Vagina (tissue), 2 donors: ENCODE measurements around the gene PIK3R5. TPM values are rescaled to one million over a fixed set of nuclear protein-coding genes. Genes with fewer than 3 reads are reported as not detected.

Source experiments
- DNase-seq, 2 donors: peaks; one replicate each; pipeline ENCODE4 v3.0.0-alpha.2; 2017; ENCODE audit errors: extremely low spot score in 2 of 2
- H3K27ac ChIP-seq: fragments of 200-600 bp; sonication (generic); one replicate; pipeline ENCODE4 v1.5.1; 2019
- H3K27me3 ChIP-seq: fragments of 200-600 bp; sonication (generic); one replicate; pipeline ENCODE4 v1.5.1; 2019
- H3K36me3 ChIP-seq, 2 donors: fragments of 200-600 bp; sonication (generic); one replicate each; pipeline ENCODE4 v1.5.1; 2017 to 2019
- H3K4me1 ChIP-seq: fragments of 200-600 bp; sonication (generic); one replicate; pipeline ENCODE4 v1.5.1; 2019
- H3K4me3 ChIP-seq, 2 donors: fragments of 200-600 bp; sonication (generic); 1 replicate in 1 of 2; 2 replicates in 1 of 2; pipeline ENCODE4 v1.5.1; 2016 to 2019
- H3K9me3 ChIP-seq: fragments of 200-600 bp; sonication (generic); one replicate; pipeline ENCODE4 v1.5.1; 2019
- POLR2A ChIP-seq, 2 donors: fragments of 450-650 bp; IDR thresholded peaks; one replicate each; pipeline ENCODE4 v1.6.1; 2017; ENCODE audit warnings: antibody characterized with exemption in 2 of 2, mild to moderate bottlenecking in 2 of 2, moderate library complexity in 2 of 2
- POLR2AphosphoS5 ChIP-seq, 2 donors: sonication (generic); formaldehyde crosslinking; IDR thresholded peaks; one replicate each; pipeline ENCODE4 v1.9.0; 2017; ENCODE audit warnings: antibody characterized with exemption in 2 of 2, mild to moderate bottlenecking in 2 of 2, low read depth in 1 of 2; ENCODE audit not compliant: insufficient read depth in 1 of 2
- intact Hi-C: fragments of 100-400 bp; cut with DNase I; formaldehyde crosslinking; loops from one replicate; pipeline ENCODE4 v1.15.1; 2023
- total RNA-seq: library from RNA; depleted of rRNA; stranded (reverse); fragments of >200 nt; gene quantifications from one replicate; pipeline ENCODE4 v1.2.3, GENCODE V29; 2016
- TF ChIP-seq, protein P1 (sequence below), 3 experiments: fragments of 450-650 bp in 2 of 3; fragments of 200-600 bp in 1 of 3; sonication (generic) in 1 of 3; IDR thresholded peaks; one replicate each; pipeline ENCODE4 v1.5.1; 2017 to 2019; ENCODE audit warnings: antibody characterized with exemption in 3 of 3, mild to moderate bottlenecking in 2 of 3, moderate library complexity in 2 of 3

Gene PIK3R5
- total RNA-seq, 1 donor from 2014 or later = 10.6 TPM

- Histone ChIP-seq H3K27ac (no peak overlapping the region), H3K36me3 (no peaks in the 10 kb centered on the region), H3K27me3 (no peaks in the 10 kb centered on the region), H3K4me1 (no peaks in the 10 kb centered on the region), H3K4me3 (no peak overlapping the region), H3K9me3 (no peaks in the 10 kb centered on the region)
- DNase-seq = no peak
- intact Hi-C loops = no loop called here
- TF ChIP-seq POLR2AphosphoS5 (IDR thresholded peaks at IDR 0.05; ENCODE audit: insufficient read depth in 1 of 2, low read depth in 1 of 2) = no peak
- TF ChIP-seq, protein P1, sequence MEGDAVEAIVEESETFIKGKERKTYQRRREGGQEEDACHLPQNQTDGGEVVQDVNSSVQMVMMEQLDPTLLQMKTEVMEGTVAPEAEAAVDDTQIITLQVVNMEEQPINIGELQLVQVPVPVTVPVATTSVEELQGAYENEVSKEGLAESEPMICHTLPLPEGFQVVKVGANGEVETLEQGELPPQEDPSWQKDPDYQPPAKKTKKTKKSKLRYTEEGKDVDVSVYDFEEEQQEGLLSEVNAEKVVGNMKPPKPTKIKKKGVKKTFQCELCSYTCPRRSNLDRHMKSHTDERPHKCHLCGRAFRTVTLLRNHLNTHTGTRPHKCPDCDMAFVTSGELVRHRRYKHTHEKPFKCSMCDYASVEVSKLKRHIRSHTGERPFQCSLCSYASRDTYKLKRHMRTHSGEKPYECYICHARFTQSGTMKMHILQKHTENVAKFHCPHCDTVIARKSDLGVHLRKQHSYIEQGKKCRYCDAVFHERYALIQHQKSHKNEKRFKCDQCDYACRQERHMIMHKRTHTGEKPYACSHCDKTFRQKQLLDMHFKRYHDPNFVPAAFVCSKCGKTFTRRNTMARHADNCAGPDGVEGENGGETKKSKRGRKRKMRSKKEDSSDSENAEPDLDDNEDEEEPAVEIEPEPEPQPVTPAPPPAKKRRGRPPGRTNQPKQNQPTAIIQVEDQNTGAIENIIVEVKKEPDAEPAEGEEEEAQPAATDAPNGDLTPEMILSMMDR (IDR thresholded peaks at IDR 0.05) = no peak
- no peak for TF ChIP-seq POLR2A (IDR thresholded peaks at IDR 0.05)
Observed at GRCh38 chr17:8861495-8862181, 103.9 kb downstream of the PIK3R5 start.

DNA sequence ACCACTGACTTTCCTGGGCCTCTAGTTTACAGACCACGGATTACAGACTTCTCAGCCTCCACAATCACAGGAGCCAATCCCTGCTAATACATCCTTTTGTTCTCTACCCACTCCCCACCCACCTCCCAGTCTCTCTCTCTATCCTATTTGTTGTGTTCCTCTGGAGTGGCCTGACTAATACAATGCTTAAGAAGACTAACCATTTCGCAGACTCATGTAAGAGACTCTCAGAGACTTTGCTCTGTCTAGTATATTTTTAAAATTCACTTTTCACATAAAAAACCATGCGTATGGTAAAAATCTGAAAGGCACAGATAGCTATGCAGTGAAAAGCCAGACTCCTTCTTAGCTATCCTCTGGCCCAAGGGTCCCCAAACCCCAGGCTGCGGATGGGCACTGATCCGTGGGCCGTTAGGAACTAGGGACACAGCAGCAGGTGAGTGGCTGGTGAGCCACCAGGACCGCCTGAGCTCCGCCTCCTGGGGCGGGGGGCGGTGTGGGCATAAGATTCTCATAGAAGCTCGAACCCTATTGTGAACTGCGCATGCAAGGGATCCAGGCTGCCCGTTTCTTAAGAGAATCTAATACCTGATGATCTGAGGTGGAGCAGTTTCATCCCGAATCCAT is 105.6 kb downstream of the PIK3R5 start:
- H3K9me3 ChIP-seq = no peaks in the 10 kb centered on the region
- DNase-seq = no peak
- intact Hi-C loops = no loop called here
- H3K4me3 ChIP-seq = no peak overlapping the region
- TF ChIP-seq POLR2AphosphoS5 (IDR thresholded peaks at IDR 0.05; ENCODE audit: insufficient read depth in 1 of 2, low read depth in 1 of 2) (no peak), POLR2A (IDR thresholded peaks at IDR 0.05) (no peak)
- TF ChIP-seq, protein P1 (IDR thresholded peaks at IDR 0.05) = no peak
- H3K27ac ChIP-seq = no peak overlapping the region
- no peaks in the 10 kb centered on the region for H3K27me3 ChIP-seq
- H3K4me1 ChIP-seq = no peaks in the 10 kb centered on the region
- H3K36me3 ChIP-seq = no peaks in the 10 kb centered on the region

GRCh38 chr17:8859027-8859803 is 106.3 kb downstream of the PIK3R5 start:
- DNase-seq = no peak
- no peak for TF ChIP-seq POLR2A (IDR thresholded peaks at IDR 0.05)
- TF ChIP-seq POLR2AphosphoS5 (IDR thresholded peaks at IDR 0.05; ENCODE audit: insufficient read depth in 1 of 2, low read depth in 1 of 2) = no peak
- TF ChIP-seq, protein P1 (IDR thresholded peaks at IDR 0.05) = no peak
- H3K27ac ChIP-seq = no peak overlapping the region

DNA sequence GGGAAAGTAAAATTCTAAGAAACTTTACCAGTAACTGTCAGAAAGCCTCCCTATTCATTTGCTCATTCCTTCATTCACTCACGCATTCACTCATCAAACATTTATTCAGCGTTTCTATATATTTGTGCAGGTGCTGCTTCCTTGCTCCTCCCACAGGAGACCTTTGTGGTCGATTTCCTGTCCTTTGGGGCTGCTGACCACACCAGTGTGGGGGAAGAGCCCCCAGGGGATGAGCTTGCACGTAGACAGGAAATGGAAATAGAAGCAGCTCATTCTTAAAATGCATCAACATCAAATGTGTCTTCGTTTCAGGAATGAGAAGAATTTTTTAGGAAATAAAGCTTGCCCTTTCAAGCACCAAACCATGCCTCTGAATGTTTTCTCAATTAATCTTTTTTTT is 107.6 kb downstream of the PIK3R5 start:
- TF ChIP-seq POLR2AphosphoS5 (IDR thresholded peaks at IDR 0.05; ENCODE audit: insufficient read depth in 1 of 2, low read depth in 1 of 2) = no peak
- TF ChIP-seq, protein P1 (IDR thresholded peaks at IDR 0.05) = no peak
- no peak for TF ChIP-seq POLR2A (IDR thresholded peaks at IDR 0.05)
- Histone ChIP-seq H3K4me1 (no peaks in the 10 kb centered on the region), H3K36me3 (no peaks in the 10 kb centered on the region), H3K4me3 (no peak overlapping the region), H3K27me3 (no peaks in the 10 kb centered on the region), H3K27ac (no peak overlapping the region), H3K9me3 (no peaks in the 10 kb centered on the region)
- intact Hi-C loops = no loop called here
- DNase-seq = no peak

More at GRCh38 chr17:8859027-8859803, 106.3 kb downstream of the PIK3R5 start:
- no peaks in the 10 kb centered on the region for H3K27me3 ChIP-seq
- no peaks in the 10 kb centered on the region for H3K9me3 ChIP-seq
- H3K36me3 ChIP-seq = no peaks in the 10 kb centered on the region
- H3K4me3 ChIP-seq = no peak overlapping the region
- no peaks in the 10 kb centered on the region for H3K4me1 ChIP-seq
- intact Hi-C loops = no loop called here
